ENCODE measurements around the gene RAB14.

The RAB14 gene

DNA sequence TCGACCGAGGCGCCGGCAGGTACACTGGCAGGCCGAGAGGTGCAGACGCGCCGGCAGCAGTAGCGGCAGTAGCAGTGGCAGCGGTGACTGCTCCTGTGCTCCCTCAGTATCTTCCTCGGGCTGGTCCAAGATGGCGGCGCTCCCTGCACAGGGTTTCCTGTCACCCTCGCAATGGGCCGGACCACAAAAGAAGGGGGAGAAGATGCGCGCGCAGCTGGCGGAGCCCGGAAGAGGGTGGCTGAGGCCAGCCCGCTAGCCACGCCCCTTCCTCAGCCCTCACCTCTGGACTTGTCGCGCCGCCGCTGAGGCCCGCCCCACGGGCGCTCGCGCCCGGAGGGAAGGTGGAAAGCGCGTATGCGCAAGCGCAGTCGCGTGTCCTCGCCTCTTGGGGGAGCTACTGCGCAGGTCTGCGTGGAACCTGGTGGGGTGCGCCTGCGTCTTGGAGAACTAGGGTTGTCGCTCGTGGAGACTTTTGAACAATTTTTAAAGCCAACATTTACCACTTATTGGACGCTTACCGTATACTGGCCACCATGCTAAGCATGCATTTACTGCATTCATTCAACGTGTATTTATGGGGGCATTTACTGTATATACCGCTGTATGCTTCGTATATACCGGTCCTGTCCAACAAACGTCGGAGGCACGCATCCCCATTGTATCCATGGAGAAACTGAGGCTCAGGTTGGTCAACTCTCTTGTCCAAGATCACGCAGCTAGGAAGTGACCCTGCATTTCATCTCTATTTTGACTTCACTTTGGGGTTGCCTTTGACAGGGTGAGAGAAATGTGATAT is at the start of gene RAB14 (continued):
- TF ChIP-seq ZBTB48 (tag by site-specific recombination; IDR thresholded peaks at IDR 0.05) (no peak), ZBTB1 (tag by site-specific recombination; IDR thresholded peaks at IDR 0.05) (no peak), ZFP41 (tag by site-specific recombination; IDR thresholded peaks at IDR 0.05; ENCODE audit: borderline replicate concordance) (no peak), ZNF677 (tag by site-specific recombination; IDR thresholded peaks at IDR 0.05) (no peak), ZNF654 (tag by site-specific recombination; IDR thresholded peaks at IDR 0.05; ENCODE audit: low read depth) (no peak), ZNF768 (tag by site-specific recombination; IDR thresholded peaks at IDR 0.05) (no peak), ZNF404 (tag by site-specific recombination; IDR thresholded peaks at IDR 0.05) (no peak), ZNF140 (tag by site-specific recombination; IDR thresholded peaks at IDR 0.05) (no peak), SETDB1 (IDR thresholded peaks at IDR 0.05; ENCODE audit: insufficient read length, low read length) (peak; percentile 19), ZNF292 (tag by site-specific recombination; IDR thresholded peaks at IDR 0.05; ENCODE audit: borderline replicate concordance, low read depth) (no peak)
- TF ChIP-seq, protein P1, sequence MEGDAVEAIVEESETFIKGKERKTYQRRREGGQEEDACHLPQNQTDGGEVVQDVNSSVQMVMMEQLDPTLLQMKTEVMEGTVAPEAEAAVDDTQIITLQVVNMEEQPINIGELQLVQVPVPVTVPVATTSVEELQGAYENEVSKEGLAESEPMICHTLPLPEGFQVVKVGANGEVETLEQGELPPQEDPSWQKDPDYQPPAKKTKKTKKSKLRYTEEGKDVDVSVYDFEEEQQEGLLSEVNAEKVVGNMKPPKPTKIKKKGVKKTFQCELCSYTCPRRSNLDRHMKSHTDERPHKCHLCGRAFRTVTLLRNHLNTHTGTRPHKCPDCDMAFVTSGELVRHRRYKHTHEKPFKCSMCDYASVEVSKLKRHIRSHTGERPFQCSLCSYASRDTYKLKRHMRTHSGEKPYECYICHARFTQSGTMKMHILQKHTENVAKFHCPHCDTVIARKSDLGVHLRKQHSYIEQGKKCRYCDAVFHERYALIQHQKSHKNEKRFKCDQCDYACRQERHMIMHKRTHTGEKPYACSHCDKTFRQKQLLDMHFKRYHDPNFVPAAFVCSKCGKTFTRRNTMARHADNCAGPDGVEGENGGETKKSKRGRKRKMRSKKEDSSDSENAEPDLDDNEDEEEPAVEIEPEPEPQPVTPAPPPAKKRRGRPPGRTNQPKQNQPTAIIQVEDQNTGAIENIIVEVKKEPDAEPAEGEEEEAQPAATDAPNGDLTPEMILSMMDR (tag by site-specific recombination; IDR thresholded peaks at IDR 0.05): peak; percentile 80
- TF ChIP-seq, protein P2, sequence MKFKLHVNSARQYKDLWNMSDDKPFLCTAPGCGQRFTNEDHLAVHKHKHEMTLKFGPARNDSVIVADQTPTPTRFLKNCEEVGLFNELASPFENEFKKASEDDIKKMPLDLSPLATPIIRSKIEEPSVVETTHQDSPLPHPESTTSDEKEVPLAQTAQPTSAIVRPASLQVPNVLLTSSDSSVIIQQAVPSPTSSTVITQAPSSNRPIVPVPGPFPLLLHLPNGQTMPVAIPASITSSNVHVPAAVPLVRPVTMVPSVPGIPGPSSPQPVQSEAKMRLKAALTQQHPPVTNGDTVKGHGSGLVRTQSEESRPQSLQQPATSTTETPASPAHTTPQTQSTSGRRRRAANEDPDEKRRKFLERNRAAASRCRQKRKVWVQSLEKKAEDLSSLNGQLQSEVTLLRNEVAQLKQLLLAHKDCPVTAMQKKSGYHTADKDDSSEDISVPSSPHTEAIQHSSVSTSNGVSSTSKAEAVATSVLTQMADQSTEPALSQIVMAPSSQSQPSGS (tag by site-specific recombination; IDR thresholded peaks at IDR 0.05; ENCODE audit: low read depth): no peak
- TF ChIP-seq, protein P3, sequence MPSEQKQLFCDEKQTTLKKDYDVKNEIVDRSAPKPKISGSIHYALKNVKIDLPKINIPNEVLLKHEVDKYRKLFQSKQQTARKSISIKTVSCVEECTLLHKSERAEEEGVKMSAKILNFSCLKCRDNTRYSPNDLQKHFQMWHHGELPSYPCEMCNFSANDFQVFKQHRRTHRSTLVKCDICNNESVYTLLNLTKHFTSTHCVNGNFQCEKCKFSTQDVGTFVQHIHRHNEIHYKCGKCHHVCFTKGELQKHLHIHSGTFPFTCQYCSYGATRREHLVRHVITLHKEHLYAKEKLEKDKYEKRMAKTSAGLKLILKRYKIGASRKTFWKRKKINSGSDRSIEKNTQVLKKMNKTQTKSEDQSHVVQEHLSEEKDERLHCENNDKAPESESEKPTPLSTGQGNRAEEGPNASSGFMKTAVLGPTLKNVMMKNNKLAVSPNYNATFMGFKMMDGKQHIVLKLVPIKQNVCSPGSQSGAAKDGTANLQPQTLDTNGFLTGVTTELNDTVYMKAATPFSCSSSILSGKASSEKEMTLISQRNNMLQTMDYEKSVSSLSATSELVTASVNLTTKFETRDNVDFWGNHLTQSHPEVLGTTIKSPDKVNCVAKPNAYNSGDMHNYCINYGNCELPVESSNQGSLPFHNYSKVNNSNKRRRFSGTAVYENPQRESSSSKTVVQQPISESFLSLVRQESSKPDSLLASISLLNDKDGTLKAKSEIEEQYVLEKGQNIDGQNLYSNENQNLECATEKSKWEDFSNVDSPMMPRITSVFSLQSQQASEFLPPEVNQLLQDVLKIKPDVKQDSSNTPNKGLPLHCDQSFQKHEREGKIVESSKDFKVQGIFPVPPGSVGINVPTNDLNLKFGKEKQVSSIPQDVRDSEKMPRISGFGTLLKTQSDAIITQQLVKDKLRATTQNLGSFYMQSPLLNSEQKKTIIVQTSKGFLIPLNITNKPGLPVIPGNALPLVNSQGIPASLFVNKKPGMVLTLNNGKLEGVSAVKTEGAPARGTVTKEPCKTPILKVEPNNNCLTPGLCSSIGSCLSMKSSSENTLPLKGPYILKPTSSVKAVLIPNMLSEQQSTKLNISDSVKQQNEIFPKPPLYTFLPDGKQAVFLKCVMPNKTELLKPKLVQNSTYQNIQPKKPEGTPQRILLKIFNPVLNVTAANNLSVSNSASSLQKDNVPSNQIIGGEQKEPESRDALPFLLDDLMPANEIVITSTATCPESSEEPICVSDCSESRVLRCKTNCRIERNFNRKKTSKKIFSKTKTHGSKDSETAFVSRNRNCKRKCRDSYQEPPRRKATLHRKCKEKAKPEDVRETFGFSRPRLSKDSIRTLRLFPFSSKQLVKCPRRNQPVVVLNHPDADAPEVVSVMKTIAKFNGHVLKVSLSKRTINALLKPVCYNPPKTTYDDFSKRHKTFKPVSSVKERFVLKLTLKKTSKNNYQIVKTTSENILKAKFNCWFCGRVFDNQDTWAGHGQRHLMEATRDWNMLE (tag by site-specific recombination; conservative IDR thresholded peaks at IDR 0.05; ENCODE audit: low read depth): no peak
- TF ChIP-seq, protein P4, sequence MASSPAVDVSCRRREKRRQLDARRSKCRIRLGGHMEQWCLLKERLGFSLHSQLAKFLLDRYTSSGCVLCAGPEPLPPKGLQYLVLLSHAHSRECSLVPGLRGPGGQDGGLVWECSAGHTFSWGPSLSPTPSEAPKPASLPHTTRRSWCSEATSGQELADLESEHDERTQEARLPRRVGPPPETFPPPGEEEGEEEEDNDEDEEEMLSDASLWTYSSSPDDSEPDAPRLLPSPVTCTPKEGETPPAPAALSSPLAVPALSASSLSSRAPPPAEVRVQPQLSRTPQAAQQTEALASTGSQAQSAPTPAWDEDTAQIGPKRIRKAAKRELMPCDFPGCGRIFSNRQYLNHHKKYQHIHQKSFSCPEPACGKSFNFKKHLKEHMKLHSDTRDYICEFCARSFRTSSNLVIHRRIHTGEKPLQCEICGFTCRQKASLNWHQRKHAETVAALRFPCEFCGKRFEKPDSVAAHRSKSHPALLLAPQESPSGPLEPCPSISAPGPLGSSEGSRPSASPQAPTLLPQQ (tag by site-specific recombination; IDR thresholded peaks at IDR 0.05): no peak

DNA sequence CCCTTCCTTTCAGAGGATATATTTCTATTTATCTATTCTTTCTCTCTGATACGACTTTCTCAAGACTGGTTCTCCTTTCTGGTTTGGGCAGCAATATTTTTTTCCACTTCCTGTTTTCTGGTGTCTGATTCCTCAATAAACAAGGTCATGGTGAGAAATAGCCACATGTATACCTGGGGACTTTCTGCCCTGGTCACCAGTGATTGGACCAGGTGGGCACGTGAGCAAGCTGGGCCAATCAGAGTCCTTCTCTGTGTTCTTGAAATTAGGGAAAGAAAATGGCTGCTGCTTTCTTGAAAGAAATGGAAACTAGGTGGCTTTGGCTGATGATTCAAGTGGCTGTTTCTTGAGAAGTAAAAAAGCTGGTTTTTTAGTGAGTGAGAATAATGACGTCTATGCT is 47.9 kb upstream of the RAB14 start:
- Histone ChIP-seq H3K27ac (ENCODE audit: extremely low read depth, low read depth, low read length) (no peak overlapping the region), H3K4me1 (ENCODE audit: control insufficient read depth, insufficient read depth, low read length) (no peaks in the 10 kb centered on the region), H3K9me3 (ENCODE audit: control insufficient read depth, insufficient read depth, low read depth, low read length) (no peaks in the 10 kb centered on the region), H3K4me3 (ENCODE audit: low read depth, low read length) (no peak overlapping the region), H3K36me3 (ENCODE audit: control insufficient read depth in 2 of 2, insufficient read depth in 1 of 2, low read length in 2 of 2) (no peaks in the 10 kb centered on the region)
- CTCF ChIA-PET: interaction anchor here (0.6 to 1.3 kb wide), 2 partner anchors 36 to 150 kb away, joined by 3 to 6 read pairs; no protein-coding TSS in a partner anchor
- POLR2A ChIA-PET: interaction anchor here (0.7 kb wide), 1 partner anchor 36 kb away, joined by 6 read pairs; no protein-coding TSS in a partner anchor
- TF ChIP-seq ZNF830 (tag by site-specific recombination; IDR thresholded peaks at IDR 0.05; ENCODE audit: low read depth) (no peak), ZBTB17 (tag by site-specific recombination; IDR thresholded peaks at IDR 0.05) (no peak), ZNF555 (tag by site-specific recombination; conservative IDR thresholded peaks at IDR 0.05) (no peak), ZSCAN30 (tag by site-specific recombination; IDR thresholded peaks at IDR 0.05) (no peak), ZNF585B (tag by site-specific recombination; IDR thresholded peaks at IDR 0.05) (no peak), FEZF1 (tag by site-specific recombination; IDR thresholded peaks at IDR 0.05) (no peak), ZNF792 (tag by site-specific recombination; IDR thresholded peaks at IDR 0.05) (no peak), ZNF394 (tag by site-specific recombination; IDR thresholded peaks at IDR 0.05; ENCODE audit: borderline replicate concordance) (no peak), WT1 (tag by site-specific recombination; IDR thresholded peaks at IDR 0.05) (no peak)
- TF ChIP-seq, protein P5, sequence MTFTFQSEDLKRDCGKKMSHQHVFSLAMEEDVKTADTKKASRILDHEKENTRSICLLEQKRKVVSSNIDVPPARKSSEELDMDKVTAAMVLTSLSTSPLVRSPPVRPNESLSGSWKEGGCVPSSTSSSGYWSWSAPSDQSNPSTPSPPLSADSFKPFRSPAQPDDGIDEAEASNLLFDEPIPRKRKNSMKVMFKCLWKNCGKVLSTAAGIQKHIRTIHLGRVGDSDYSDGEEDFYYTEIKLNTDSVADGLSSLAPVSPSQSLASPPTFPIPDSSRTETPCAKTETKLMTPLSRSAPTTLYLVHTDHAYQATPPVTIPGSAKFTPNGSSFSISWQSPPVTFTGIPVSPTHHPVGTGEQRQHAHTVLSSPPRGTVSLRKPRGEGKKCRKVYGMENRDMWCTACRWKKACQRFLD (tag by site-specific recombination; IDR thresholded peaks at IDR 0.05): no peak

Measured in HEK293 (cell line).